Activated naive CD8-positive, alpha-beta T cell (primary cell): ENCODE data around the gene RHOG.
"Not testable (repeated sequence)": the region's sequence is repeated elsewhere in the genome, so short reads cannot be mapped to it uniquely, and the experiment has no call there.

Experiments used
- H3K27ac Mint-ChIP-seq: one replicate; pipeline ENCODE4 v1.8.0; 2021; ENCODE audit warnings: mixed read lengths
- H3K27me3 Mint-ChIP-seq: one replicate; pipeline ENCODE4 v1.8.0; 2021; ENCODE audit warnings: mixed read lengths
- H3K36me3 Mint-ChIP-seq: one replicate; pipeline ENCODE4 v1.8.0; 2021; ENCODE audit warnings: mixed read lengths
- H3K4me1 Mint-ChIP-seq: one replicate; pipeline ENCODE4 v1.8.0; 2021; ENCODE audit warnings: low read depth, mixed read lengths
- H3K4me3 Mint-ChIP-seq: one replicate; pipeline ENCODE4 v1.8.0; 2021; ENCODE audit warnings: mild to moderate bottlenecking, mixed read lengths
- H3K9me3 Mint-ChIP-seq: one replicate; pipeline ENCODE4 v1.8.0; 2021; ENCODE audit warnings: low read depth, mixed read lengths

RHOG gene

DNA sequence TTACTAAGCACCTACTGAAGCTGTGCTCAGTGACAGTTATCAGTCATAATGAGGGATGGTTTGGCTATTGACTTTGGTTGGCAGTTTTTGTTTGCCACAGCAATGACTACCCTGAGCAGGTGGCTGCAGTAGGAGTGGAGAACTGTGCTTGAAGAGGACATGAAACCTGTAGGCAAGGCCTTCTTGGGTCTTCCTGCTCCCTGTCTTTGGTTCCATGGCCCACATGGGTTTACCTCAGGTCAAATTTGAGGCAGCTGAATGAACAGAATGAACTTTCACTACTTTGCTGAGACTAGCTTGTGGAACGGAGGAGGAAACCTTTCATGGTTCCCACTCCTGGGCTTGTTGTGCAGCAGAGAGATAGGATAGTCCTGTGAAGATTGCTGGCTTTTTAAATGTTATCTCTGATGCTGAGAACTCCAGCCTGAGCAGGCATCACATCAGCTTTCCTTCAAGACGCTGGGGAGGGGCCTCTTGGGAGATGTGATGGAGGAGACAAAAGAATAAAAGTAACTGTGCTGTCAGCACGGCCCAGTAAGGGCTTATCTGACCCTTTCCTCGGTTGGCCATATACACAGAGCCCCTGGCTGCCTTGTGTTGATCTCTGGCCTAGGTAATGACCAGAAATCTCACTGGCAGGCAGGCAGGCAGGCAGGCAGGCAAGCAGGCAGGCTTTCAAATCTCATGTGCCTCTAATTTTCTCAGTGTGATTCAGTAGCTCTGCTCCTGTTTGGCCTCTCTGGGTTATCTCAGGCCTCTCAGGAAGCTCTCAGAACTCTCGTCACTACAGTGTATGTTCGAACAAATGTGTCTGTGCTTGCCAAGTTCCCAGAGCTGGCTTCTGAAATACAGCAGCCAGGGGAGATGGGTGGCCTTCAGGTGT is 26.7 kb upstream of the RHOG start:
- Mint-ChIP-seq H3K36me3 (peaks cover 6% of the 10 kb centered on the region), H3K9me3 (no peaks in the 10 kb centered on the region), H3K27ac (peak overlapping the region; percentile 91), H3K4me3 (peak overlapping the region; percentile 67), H3K27me3 (no peaks in the 10 kb centered on the region), H3K4me1 (peaks cover 94% of the 10 kb centered on the region)

DNA sequence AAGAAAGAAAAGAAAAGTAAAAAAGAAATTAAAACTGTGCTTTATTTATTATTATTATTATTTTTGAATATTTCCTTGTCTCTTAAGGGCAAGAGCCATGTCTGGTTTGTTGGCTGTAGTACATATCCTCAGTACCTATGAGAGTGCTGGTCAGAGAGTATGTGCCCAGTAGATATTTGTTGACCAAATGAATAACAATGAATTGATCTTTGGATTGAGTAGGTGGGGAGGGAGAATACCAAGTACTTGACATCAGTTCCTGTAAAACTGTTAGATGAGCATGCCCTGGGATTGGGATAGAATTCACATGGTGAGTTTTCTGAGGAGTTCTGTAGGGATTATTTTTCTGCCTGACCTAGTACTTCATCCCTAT is 26.1 kb upstream of the RHOG start:
- no peaks in the 10 kb centered on the region for H3K9me3 Mint-ChIP-seq
- H3K4me1 Mint-ChIP-seq = peaks cover 94% of the 10 kb centered on the region
- H3K36me3 Mint-ChIP-seq = peaks cover 6% of the 10 kb centered on the region
- H3K27me3 Mint-ChIP-seq = no peaks in the 10 kb centered on the region
- peak overlapping the region; percentile 91 for H3K27ac Mint-ChIP-seq
- peak overlapping the region; percentile 67 for H3K4me3 Mint-ChIP-seq

- Mint-ChIP-seq H3K27ac (peak overlapping the region; percentile 87), H3K4me3 (peak overlapping the region; percentile 40), H3K4me1 (peaks cover 94% of the 10 kb centered on the region), H3K36me3 (peaks cover 5% of the 10 kb centered on the region), H3K9me3 (no peaks in the 10 kb centered on the region), H3K27me3 (no peaks in the 10 kb centered on the region)
Observed at GRCh38 chr11:3866206-3866605, 25.4 kb upstream of the RHOG start.

GRCh38 chr11:3865388-3866193 is 24.8 kb upstream of the RHOG start:
- Mint-ChIP-seq H3K4me3 (peak overlapping the region; percentile 40), H3K4me1 (peaks cover 93% of the 10 kb centered on the region), H3K27me3 (no peaks in the 10 kb centered on the region), H3K36me3 (peaks cover 3% of the 10 kb centered on the region), H3K27ac (peak overlapping the region; percentile 87), H3K9me3 (no peaks in the 10 kb centered on the region)

GRCh38 chr11:3861683-3862082 is 20.9 kb upstream of the RHOG start:
- Mint-ChIP-seq H3K9me3 (no peaks in the 10 kb centered on the region), H3K4me3 (peak overlapping the region; percentile 90), H3K27me3 (no peaks in the 10 kb centered on the region), H3K4me1 (peaks cover 92% of the 10 kb centered on the region), H3K27ac (peak overlapping the region; percentile 96), H3K36me3 (peaks cover 3% of the 10 kb centered on the region)

GRCh38 chr11:3860898-3861393 is 20.2 kb upstream of the RHOG start:
- not testable (repeated sequence) for H3K27me3 Mint-ChIP-seq, H3K9me3 Mint-ChIP-seq, H3K36me3 Mint-ChIP-seq
- peak overlapping the region; percentile 96 for H3K27ac Mint-ChIP-seq
- peak overlapping the region; percentile 90 for H3K4me3 Mint-ChIP-seq
- peaks cover 90% of the 10 kb centered on the region for H3K4me1 Mint-ChIP-seq

DNA sequence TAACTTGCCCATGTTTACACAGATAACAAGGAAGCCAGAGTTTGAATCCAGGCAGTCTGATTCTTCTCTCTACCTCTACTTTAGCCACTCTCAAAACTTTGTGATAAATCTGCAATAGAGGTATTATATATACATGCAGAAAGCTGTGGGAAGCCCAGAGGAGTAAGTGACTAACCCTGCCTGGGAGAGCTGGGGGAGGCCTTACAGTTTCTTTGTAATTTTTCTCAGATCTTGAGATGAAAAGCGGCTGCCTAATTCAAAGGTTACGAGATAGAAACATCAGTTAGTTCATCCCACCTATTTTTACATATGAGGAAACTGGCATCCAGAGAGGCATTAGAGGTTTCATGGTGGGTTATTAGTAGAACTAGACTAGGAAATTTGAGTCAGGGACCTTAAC is 19.6 kb upstream of the RHOG start:
- Mint-ChIP-seq H3K4me1 (peaks cover 84% of the 10 kb centered on the region), H3K9me3 (no peaks in the 10 kb centered on the region), H3K27ac (peak overlapping the region; percentile 96), H3K4me3 (peak overlapping the region; percentile 90), H3K36me3 (peaks cover 3% of the 10 kb centered on the region), H3K27me3 (no peaks in the 10 kb centered on the region)

DNA sequence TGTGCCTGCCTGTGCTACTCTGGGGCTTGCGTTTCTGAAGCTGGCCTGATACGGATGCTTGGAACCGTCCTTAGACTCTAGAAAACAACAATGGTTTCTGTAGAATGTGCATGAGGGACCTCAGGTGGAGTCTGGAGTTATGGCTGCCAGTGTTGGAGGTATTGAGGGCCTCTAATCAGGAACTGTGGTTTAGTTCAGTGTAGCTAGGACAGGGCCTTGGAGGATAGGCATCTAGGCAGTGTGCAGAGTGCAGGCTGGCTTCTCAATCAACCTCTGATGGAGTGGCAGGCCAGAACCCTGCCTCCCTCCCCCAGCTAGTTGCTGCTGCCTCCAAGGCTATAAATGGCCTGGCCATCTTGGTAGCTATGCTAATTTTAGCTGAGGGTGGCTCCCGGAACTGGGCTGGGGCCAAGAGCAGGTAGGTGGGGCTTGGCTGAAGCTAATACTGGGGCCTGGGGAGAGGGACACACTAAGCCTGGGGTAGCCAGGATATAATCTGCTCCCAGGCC is 18.7 kb upstream of the RHOG start:
- Mint-ChIP-seq H3K27me3 (no peaks in the 10 kb centered on the region), H3K4me3 (peak overlapping the region; percentile 90), H3K36me3 (peaks cover 3% of the 10 kb centered on the region)

DNA sequence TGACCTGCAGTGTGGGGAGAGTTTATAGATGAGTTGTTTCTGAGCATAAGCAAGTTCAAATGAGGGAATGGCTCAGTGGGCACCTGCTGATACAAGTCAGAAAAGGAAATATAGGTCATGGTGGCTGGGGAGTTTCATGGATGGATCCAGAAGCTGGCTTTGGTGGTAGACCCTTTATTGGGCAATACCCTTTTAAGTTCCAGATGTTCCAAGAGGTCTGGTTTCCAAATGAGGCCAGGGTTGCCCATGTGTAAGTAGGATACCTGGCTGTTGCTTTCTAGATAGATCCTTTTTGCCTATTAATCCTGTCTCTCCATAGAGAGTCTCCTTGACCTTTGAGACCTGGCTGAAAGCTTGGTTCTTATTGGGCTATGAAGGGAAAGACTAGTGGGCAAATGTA is 16.9 kb upstream of the RHOG start:
- Mint-ChIP-seq H3K4me1 (peaks cover 83% of the 10 kb centered on the region), H3K4me3 (peak overlapping the region; percentile 90), H3K36me3 (no peaks in the 10 kb centered on the region), H3K27ac (peak overlapping the region; percentile 96), H3K9me3 (no peaks in the 10 kb centered on the region), H3K27me3 (no peaks in the 10 kb centered on the region)

More for the DNA sequence above, 18.7 kb upstream of the RHOG start:
- peak overlapping the region; percentile 96 for H3K27ac Mint-ChIP-seq
- H3K9me3 Mint-ChIP-seq = no peaks in the 10 kb centered on the region
- H3K4me1 Mint-ChIP-seq = peaks cover 78% of the 10 kb centered on the region

- Mint-ChIP-seq H3K9me3 (no peaks in the 10 kb centered on the region), H3K27me3 (no peaks in the 10 kb centered on the region), H3K36me3 (no peaks in the 10 kb centered on the region), H3K27ac (peak overlapping the region; percentile 96), H3K4me1 (peaks cover 81% of the 10 kb centered on the region), H3K4me3 (peak overlapping the region; percentile 90)
Observed at GRCh38 chr11:3856856-3857553, 16.2 kb upstream of the RHOG start.

- Mint-ChIP-seq H3K4me3 (peak overlapping the region; percentile 90), H3K36me3 (no peaks in the 10 kb centered on the region), H3K27ac (peak overlapping the region; percentile 96), H3K9me3 (no peaks in the 10 kb centered on the region), H3K4me1 (peaks cover 75% of the 10 kb centered on the region), H3K27me3 (no peaks in the 10 kb centered on the region)
Observed at GRCh38 chr11:3855808-3856491, 15.2 kb upstream of the RHOG start.

GRCh38 chr11:3854977-3855807 is 14.4 kb upstream of the RHOG start, which contains the start of gene STIM1:
Gene STIM1, plus strand, starts transcription at chr11:3855664. Its CDS starts 607 bp downstream, at chr11:3856271.
- Mint-ChIP-seq H3K27me3 (no peaks in the 10 kb centered on the region), H3K36me3 (no peaks in the 10 kb centered on the region), H3K9me3 (no peaks in the 10 kb centered on the region), H3K4me3 (peak within 1 kb of the TSS; percentile 90), H3K4me1 (peaks cover 67% of the 10 kb centered on the region), H3K27ac (peak within 1 kb of the TSS; percentile 99)

DNA sequence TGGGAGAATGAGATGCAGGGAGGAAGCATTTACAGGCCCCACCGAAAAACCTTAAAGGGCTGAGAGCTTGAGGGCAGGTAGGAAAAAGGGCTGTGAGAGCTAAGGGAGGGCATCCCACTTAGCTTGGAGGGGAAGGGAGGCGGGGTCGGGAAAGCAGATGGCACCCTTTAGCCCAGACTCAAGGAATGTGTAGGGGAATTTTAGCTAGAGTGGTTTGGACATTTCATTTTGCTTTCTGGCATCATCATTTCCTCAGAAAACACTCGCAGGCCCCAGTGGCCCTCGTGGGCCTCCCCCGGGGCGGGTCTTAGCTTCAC is 13.9 kb upstream of the RHOG start:
- Mint-ChIP-seq H3K4me3 (peak overlapping the region; percentile 83), H3K9me3 (no peaks in the 10 kb centered on the region), H3K27ac (peak overlapping the region; percentile 99), H3K36me3 (no peaks in the 10 kb centered on the region), H3K4me1 (peaks cover 62% of the 10 kb centered on the region), H3K27me3 (no peaks in the 10 kb centered on the region)
